HCT116 (cell line): Measurements from ENCODE around the gene NXPE3. TPM values are rescaled to one million over a fixed set of nuclear protein-coding genes. Genes with fewer than 3 reads are reported as not detected.
A peak's percentile ranks its signal among the peaks of the same experiment; 100 is the strongest.

Source experiments
- ATAC-seq: fragments of 200-7000 bp; cut with Tn5 transposase; 2 replicates; pipeline ENCODE4 v1.9.1; 2020; ENCODE audit warnings: mild to moderate bottlenecking, moderate library complexity
- BruUV-seq: library from RNA; stranded (reverse); fragments of 400-500 nt; replicated peaks from 2 replicates; lab custom pipeline; 2021; lab: Mats Ljungman, UMichigan
- CTCF ChIA-PET: fragments of 300-600 bp; sonication (Branson Sonifier 250); formaldehyde crosslinking; loops from one replicate; lab custom pipeline; 2021; ENCODE audit warnings: antibody characterized with exemption; lab: Charles Lee
- POLR2A ChIA-PET: fragments of 300-600, 350-600 bp; sonication (Branson Sonifier 250); formaldehyde crosslinking; loops from one replicate; lab custom pipeline; 2021; ENCODE audit warnings: antibody characterized with exemption; lab: Charles Lee
- RAD21 ChIA-PET, 2 experiments: fragments of 300-600 bp; sonication (Branson Sonifier 250); formaldehyde crosslinking; loops; one replicate each; lab custom pipeline; 2023; ENCODE audit warnings: low total read pairs in 2 of 2; ENCODE audit not compliant: uncharacterized antibody in 2 of 2, unreplicated experiment in 2 of 2, low non-redundant PET in 1 of 2; lab: Charles Lee
- DNase-seq: peaks from one replicate; pipeline ENCODE4 v3.0.0-alpha.2; 2010; ENCODE audit warnings: low read depth, low spot score
- H2AFZ ChIP-seq: fragments of 200-600 bp; shearing (Covaris generic), sonication (generic); 2 replicates; pipeline ENCODE4 v1.6.1; 2017; ENCODE audit warnings: low read depth, mixed run types, mixed read lengths, antibody characterized with exemption, low read length; ENCODE audit not compliant: poor library complexity, severe bottlenecking
- H3K27ac ChIP-seq: 2 replicates; pipeline ENCODE4 v1.5.1; 2012; ENCODE audit warnings: low read depth, low read length
- H3K27me3 ChIP-seq: fragments of 200-600 bp; sonication (generic); 2 replicates; pipeline ENCODE4 v1.6.1; 2016; ENCODE audit warnings: mixed run types, low read length, mixed read lengths; ENCODE audit not compliant: insufficient read depth
- H3K36me3 ChIP-seq, 2 experiments: fragments of 200-500 bp in 1 of 2; fragments of 200-600 bp in 1 of 2; sonication (Bioruptor generic) in 1 of 2; sonication (generic) in 1 of 2; 2 replicates each; pipeline versions ENCODE4 v1.5.1 to v1.6.1; 2014 to 2016; ENCODE audit warnings: low read length in 2 of 2, inconsistent platforms in 1 of 2, mixed read lengths in 1 of 2, mixed run types in 1 of 2; ENCODE audit not compliant: insufficient read depth in 2 of 2, control insufficient read depth in 1 of 2
- H3K4me1 ChIP-seq, 2 experiments: fragments of 200-600 bp in 1 of 2; sonication (generic) in 1 of 2; 2 replicates each; pipeline versions ENCODE4 v1.5.1 to v1.6.1; 2012 to 2017; ENCODE audit warnings: low read length in 2 of 2, inconsistent platforms in 1 of 2, mild to moderate bottlenecking in 1 of 2, mixed read lengths in 1 of 2, mixed run types in 1 of 2, moderate library complexity in 1 of 2; ENCODE audit not compliant: insufficient read depth in 2 of 2, control insufficient read depth in 1 of 2
- H3K4me2 ChIP-seq: fragments of 200-600 bp; sonication (generic); 2 replicates; pipeline ENCODE4 v1.6.1; 2017; ENCODE audit warnings: mixed run types, low read length, mixed read lengths
- H3K4me3 ChIP-seq, 2 experiments: fragments of 200-600 bp in 1 of 2; sonication (generic) in 1 of 2; replicated peaks in 1 of 2; 2 replicates each; pipeline ENCODE4 v1.5.1; 2011 to 2016; ENCODE audit warnings: low read length in 2 of 2, control low read depth in 1 of 2, low read depth in 1 of 2, mild to moderate bottlenecking in 1 of 2, mixed read lengths in 1 of 2, mixed run types in 1 of 2
- H3K79me2 ChIP-seq: fragments of 200-600 bp; sonication (generic); 2 replicates; pipeline ENCODE4 v1.6.1; 2017; ENCODE audit warnings: mild to moderate bottlenecking, mixed run types, low read length, moderate library complexity, mixed read lengths; ENCODE audit not compliant: insufficient read depth
- H3K9ac ChIP-seq: fragments of 200-600 bp; sonication (generic); 2 replicates; pipeline ENCODE4 v1.6.1; 2016; ENCODE audit warnings: low read length, mixed read lengths
- H3K9me2 ChIP-seq: fragments of 200-600 bp; sonication (generic), shearing (Covaris generic); 2 replicates; pipeline ENCODE4 v1.6.1; 2017; ENCODE audit warnings: mixed run types, mild to moderate bottlenecking, moderate library complexity; ENCODE audit not compliant: insufficient read depth
- H3K9me3 ChIP-seq, 2 experiments: fragments of 200-500 bp in 1 of 2; fragments of 200-600 bp in 1 of 2; sonication (Bioruptor generic) in 1 of 2; sonication (generic) in 1 of 2; 2 replicates each; pipeline ENCODE4 v1.6.1; 2014 to 2017; ENCODE audit warnings: low read length in 2 of 2, mixed read lengths in 2 of 2, inconsistent platforms in 1 of 2, low read depth in 1 of 2, mild to moderate bottlenecking in 1 of 2, mixed run types in 1 of 2, moderate library complexity in 1 of 2; ENCODE audit not compliant: control insufficient read depth in 1 of 2, insufficient read depth in 1 of 2
- H4K20me1 ChIP-seq: fragments of 200-600 bp; sonication (generic), shearing (Covaris generic); 2 replicates; pipeline ENCODE4 v1.6.1; 2017; ENCODE audit warnings: mixed run types, mild to moderate bottlenecking, moderate library complexity; ENCODE audit not compliant: insufficient read depth
- CEBPB ChIP-seq: IDR thresholded peaks from 2 replicates; pipeline ENCODE4 v1.6.1; 2012; ENCODE audit warnings: low read depth
- CTCF ChIP-seq, 3 experiments: fragments of 200-600 bp in 1 of 3; sonication (generic) in 1 of 3; IDR thresholded peaks in 2 of 3; conservative IDR thresholded peaks in 1 of 3; 2 replicates each; pipeline ENCODE4 v1.5.1; 2012 to 2017; ENCODE audit warnings: low read depth in 2 of 3, low read length in 2 of 3, antibody characterized with exemption in 1 of 3, borderline replicate concordance in 1 of 3, control low read depth in 1 of 3, mild to moderate bottlenecking in 1 of 3, mixed read lengths in 1 of 3, mixed run types in 1 of 3, moderate library complexity in 1 of 3; ENCODE audit not compliant: insufficient read depth in 1 of 3
- JUND ChIP-seq: IDR thresholded peaks from 2 replicates; pipeline ENCODE4 v1.6.1; 2012
- MAX ChIP-seq: IDR thresholded peaks from 2 replicates; pipeline ENCODE4 v1.6.1; 2012
- RAD21 ChIP-seq: IDR thresholded peaks from 2 replicates; pipeline ENCODE4 v1.6.1; 2012; ENCODE audit warnings: low read depth, mild to moderate bottlenecking
- REST ChIP-seq: IDR thresholded peaks from 2 replicates; pipeline ENCODE4 v1.6.1; 2012; ENCODE audit warnings: low read depth
- SIN3A ChIP-seq: IDR thresholded peaks from 2 replicates; pipeline ENCODE4 v1.6.1; 2012; ENCODE audit warnings: low read depth
- SP1 ChIP-seq: IDR thresholded peaks from 2 replicates; pipeline ENCODE4 v1.6.1; 2012; ENCODE audit warnings: low read depth
- SRF ChIP-seq: IDR thresholded peaks from 2 replicates; pipeline ENCODE4 v1.6.1; 2012; ENCODE audit warnings: low read depth
- ZBTB33 ChIP-seq: IDR thresholded peaks from 2 replicates; pipeline ENCODE4 v1.6.1; 2011; ENCODE audit warnings: mild to moderate bottlenecking, low read length, moderate library complexity; ENCODE audit not compliant: insufficient replicate concordance; ENCODE audit errors: extremely low read depth
- ZNF274 ChIP-seq: fragments of 200-500 bp; sonication (Bioruptor generic); IDR thresholded peaks from 2 replicates; pipeline ENCODE4 v1.6.1; 2014; ENCODE audit warnings: mild to moderate bottlenecking, low read depth, low read length, inconsistent platforms
- intact Hi-C: fragments of 100-400 bp; cut with micrococcal nuclease; formaldehyde crosslinking; loops from 2 replicates; pipeline ENCODE4 v1.10.0; 2022
- total RNA-seq: library from RNA; stranded (reverse); gene quantifications from one replicate; pipeline ENCODE4 v1.2.1, GENCODE V29; 2021; ENCODE audit not compliant: unreplicated experiment

Gene NXPE3
- total RNA-seq, 1 experiment from 2014 or later: 4.3 TPM

GRCh38 chr3:101803173-101803782 lies 24.3 kb downstream of the NXPE3 start:
- Histone ChIP-seq H3K9me3 (no peaks in the 10 kb centered on the region), H3K79me2 (no peaks in the 10 kb centered on the region), H3K9me2 (no peaks in the 10 kb centered on the region), H2AFZ (no peak overlapping the region), H3K4me1 (no peaks in the 10 kb centered on the region), H3K36me3 (no peaks in the 10 kb centered on the region), H4K20me1 (no peaks in the 10 kb centered on the region), H3K4me2 (no peak overlapping the region), H3K27me3 (no peaks in the 10 kb centered on the region), H3K9ac (no peak overlapping the region), H3K4me3 (no peak overlapping the region), H3K27ac (no peak overlapping the region)
- BruUV-seq: no TSS peak
- ChIA-PET RAD21 (interaction anchor here in 1 of 2 experiments (1.6 kb wide), 1 partner anchor 423 kb away, joined by 10 read pairs; no protein-coding TSS in a partner anchor), CTCF (interaction anchor here (0.5 to 3.6 kb wide), 12 partner anchors 9 to 733 kb away, joined by 3 to 33 read pairs (median 4); partner anchors contain the start of gene NXPE3), POLR2A (no interaction called here)
- TF ChIP-seq CTCF (IDR thresholded peaks at IDR 0.05 in 2 of 3, conservative IDR thresholded peaks at IDR 0.05 in 1 of 3; ENCODE audit: borderline replicate concordance in 1 of 3, insufficient read depth in 1 of 3, low read depth in 2 of 3, low read length in 2 of 3) (peak; percentile 53 to 88 (median 81); a peak in 5 of 6 replicates), ZNF274 (no peak), RAD21 (peak; percentile 49)
- intact Hi-C loops: loop anchor here (5.0 kb wide), 1 partner anchor 106 kb away; no protein-coding TSS in a partner anchor
- ATAC-seq (peak; percentile 96), DNase-seq (peak; percentile 43)

GRCh38 chr3:101803939-101804338 lies 24.9 kb downstream of the NXPE3 start:
- Histone ChIP-seq H3K4me1 (no peaks in the 10 kb centered on the region), H3K9ac (no peak overlapping the region), H3K9me2 (no peaks in the 10 kb centered on the region), H2AFZ (no peak overlapping the region), H3K4me3 (no peak overlapping the region), H3K27ac (no peak overlapping the region), H4K20me1 (no peaks in the 10 kb centered on the region), H3K4me2 (no peak overlapping the region), H3K27me3 (no peaks in the 10 kb centered on the region), H3K36me3 (no peaks in the 10 kb centered on the region), H3K9me3 (no peaks in the 10 kb centered on the region), H3K79me2 (no peaks in the 10 kb centered on the region)
- ATAC-seq (no peak), DNase-seq (no peak)
- no TSS peak for BruUV-seq
- POLR2A ChIA-PET: no interaction called here
- intact Hi-C loops: loop anchor here (5.0 kb wide), 1 partner anchor 107 kb away; no protein-coding TSS in a partner anchor
- RAD21 ChIA-PET: no interaction called here
- CTCF ChIA-PET: interaction anchor here (3.6 kb wide), 1 partner anchor 421 kb away, joined by 33 read pairs; no protein-coding TSS in a partner anchor
- TF ChIP-seq ZBTB33: no peak
- TF ChIP-seq CEBPB: no peak
- TF ChIP-seq SIN3A: no peak
- no peak for TF ChIP-seq SRF
- TF ChIP-seq JUND: no peak
- no peak for TF ChIP-seq MAX
- no peak for TF ChIP-seq RAD21
- no peak for TF ChIP-seq REST
- TF ChIP-seq SP1: no peak
